Smooth muscle cell (in vitro differentiated cells): Measurements from ENCODE around the gene CD74. TPM values are rescaled to one million over a fixed set of nuclear protein-coding genes. Genes with fewer than 3 reads are reported as not detected.

ENCODE experiments used
- DNase-seq: peaks from one replicate; lab custom pipeline; 2025; ENCODE audit not compliant: unreplicated experiment; lab: John Stamatoyannopoulos, UW
- H2AFZ ChIP-seq: fragments of 200-600 bp; sonication (generic); 2 replicates; pipeline ENCODE4 v1.6.0; 2016; ENCODE audit warnings: antibody characterized with exemption, low read depth, mild to moderate bottlenecking
- H3F3A ChIP-seq: fragments of 200-600 bp; sonication (generic); 2 replicates; pipeline ENCODE4 v1.6.0; 2017; ENCODE audit warnings: antibody characterized with exemption, low read depth
- H3K27ac ChIP-seq: fragments of 200-600 bp; sonication (generic); 2 replicates; pipeline ENCODE4 v1.5.1; 2016; ENCODE audit warnings: low read depth, mild to moderate bottlenecking
- H3K27me3 ChIP-seq: fragments of 200-600 bp; sonication (generic); 2 replicates; pipeline ENCODE4 v1.6.1; 2016; ENCODE audit warnings: low read depth, mild to moderate bottlenecking
- H3K36me3 ChIP-seq: fragments of 200-600 bp; sonication (generic); 2 replicates; pipeline ENCODE4 v1.5.1; 2016; ENCODE audit warnings: low read depth
- H3K4me1 ChIP-seq: fragments of 200-600 bp; sonication (generic); 2 replicates; pipeline ENCODE4 v1.5.1; 2016; ENCODE audit warnings: low read depth
- H3K4me2 ChIP-seq: fragments of 200-600 bp; sonication (generic); 2 replicates; pipeline ENCODE4 v1.6.0; 2016; ENCODE audit warnings: mild to moderate bottlenecking
- H3K4me3 ChIP-seq: fragments of 200-600 bp; sonication (generic); 2 replicates; pipeline ENCODE4 v1.5.1; 2016; ENCODE audit warnings: mild to moderate bottlenecking
- H3K79me2 ChIP-seq: fragments of 200-600 bp; sonication (generic); 2 replicates; pipeline ENCODE4 v1.6.0; 2016; ENCODE audit warnings: low read depth, mild to moderate bottlenecking
- H3K9ac ChIP-seq: fragments of 200-600 bp; sonication (generic); 2 replicates; pipeline ENCODE4 v1.6.0; 2016; ENCODE audit warnings: low read depth
- H3K9me3 ChIP-seq: fragments of 200-600 bp; sonication (generic); replicated peaks from 2 replicates; pipeline ENCODE4 v1.5.1; 2016; ENCODE audit warnings: low read depth
- H4K20me1 ChIP-seq: fragments of 200-600 bp; sonication (generic); 2 replicates; pipeline ENCODE4 v1.6.0; 2016; ENCODE audit warnings: low read depth
- WGBS: methylation state at CpG from one replicate; pipeline ENCODE4 v1.1.7; 2016; ENCODE audit warnings: low lambda C conversion rate; 5-methylcytosine and 5-hydroxymethylcytosine counted together
- polyA plus RNA-seq: library from polyadenylated mRNA; unstranded; fragments of >200 nt; fragmentation: Nextera tagmentation; extraction: Ambion mirVana; gene quantifications from 2 replicates; pipeline ENCODE4 v1.2.1, GENCODE V29; 2016
- total RNA-seq: library from RNA; depleted of rRNA; stranded (reverse); fragments of >200 nt; gene quantifications from 2 replicates; pipeline ENCODE4 v1.2.3, GENCODE V29; 2014
- TF ChIP-seq, protein P1 (sequence below): fragments of 200-600 bp; sonication (generic); IDR thresholded peaks from 2 replicates; pipeline ENCODE4 v1.5.1; 2017; ENCODE audit warnings: borderline replicate concordance, mild to moderate bottlenecking, antibody characterized with exemption; ENCODE audit not compliant: insufficient read depth, poor library complexity, severe bottlenecking

CD74 gene
- total and polyA plus RNA-seq, 2 experiments from 2014 or later: 2.7 to 3.9 TPM

DNA sequence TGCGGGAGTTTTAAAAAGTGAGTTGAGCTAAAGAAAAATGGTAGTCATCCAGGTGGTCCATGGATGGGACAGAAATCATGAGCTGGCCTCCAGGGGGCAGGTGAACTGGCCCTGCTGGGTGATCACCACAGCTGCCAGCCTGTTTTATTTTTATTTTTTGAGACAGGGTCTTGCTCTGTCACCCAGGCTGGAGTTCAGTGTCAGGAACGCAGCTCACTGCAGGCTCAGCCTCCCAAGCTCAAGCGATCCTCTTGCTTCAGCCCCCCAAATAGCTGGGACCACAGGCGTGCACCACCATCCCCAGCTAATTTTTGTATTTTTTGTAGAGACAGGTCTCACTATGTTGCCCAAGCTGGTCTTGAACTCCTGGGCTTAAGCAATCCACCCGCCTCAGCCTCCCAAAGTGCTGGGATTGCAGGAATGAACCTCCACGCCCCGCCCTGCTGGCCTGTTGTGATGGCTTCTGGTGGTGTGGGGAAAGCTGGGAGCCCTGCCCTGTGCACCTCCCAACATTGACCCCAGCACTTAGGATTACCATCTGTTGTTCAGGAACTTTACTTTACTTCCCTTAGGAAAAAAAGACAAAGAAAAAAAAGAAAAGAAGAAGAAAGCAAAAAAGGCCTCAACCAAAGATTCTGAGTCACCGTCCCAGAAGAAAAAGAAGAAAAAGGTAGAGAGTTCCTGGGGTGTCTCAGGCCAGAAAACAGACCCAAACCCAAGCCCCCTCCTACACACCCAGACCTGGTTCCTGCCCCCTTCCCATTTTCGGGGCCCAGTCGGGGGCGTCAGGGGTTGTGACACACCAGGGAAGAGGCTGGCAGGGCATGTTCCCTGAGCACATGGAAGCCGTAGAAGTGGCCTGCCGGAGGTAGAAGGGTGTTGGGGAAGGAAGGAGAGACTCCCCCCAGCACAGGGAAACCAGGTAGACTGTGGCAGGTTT, 14.7 kb downstream of the CD74 start:
- no peak for DNase-seq
- 96% methylated on average over 13 of the region's 13 CpGs for WGBS
- H3K36me3 ChIP-seq: no peaks in the 10 kb centered on the region

DNA sequence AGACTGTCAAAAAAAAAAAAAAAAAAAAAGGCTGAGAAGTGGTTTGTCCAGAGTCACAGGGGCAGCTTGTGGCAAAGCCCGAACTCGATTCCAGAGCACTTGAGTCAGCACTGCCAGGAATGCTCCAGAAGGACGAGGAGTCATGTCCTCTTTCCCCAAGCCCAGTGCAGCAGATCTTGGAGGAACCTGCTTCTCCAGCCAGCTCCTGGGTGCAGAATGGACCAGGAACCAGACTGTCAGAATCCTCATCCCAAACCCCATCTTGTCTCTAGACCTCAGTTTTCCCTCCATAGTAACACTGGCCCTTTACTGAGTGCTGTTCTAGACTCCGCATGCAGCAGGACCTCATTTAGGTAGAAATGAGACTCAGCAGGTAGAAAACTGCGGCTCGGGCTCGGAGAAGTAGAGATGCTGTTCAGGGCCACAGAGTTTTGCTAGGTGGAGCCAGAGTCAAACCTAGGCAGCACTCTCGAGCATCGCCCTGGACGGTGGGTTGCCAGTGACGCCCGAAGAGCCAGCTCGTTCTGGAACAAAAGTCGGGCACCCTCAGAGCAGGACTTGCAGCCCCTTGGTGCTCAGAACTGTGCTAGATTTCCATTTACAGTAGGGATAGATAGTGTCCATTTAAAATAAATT, 15.4 kb downstream of the CD74 start:
- no peaks in the 10 kb centered on the region for H3K36me3 ChIP-seq

More for the DNA sequence above, 14.7 kb downstream of the CD74 start:
- H3K27me3 ChIP-seq: no peaks in the 10 kb centered on the region
- TF ChIP-seq, protein P1, sequence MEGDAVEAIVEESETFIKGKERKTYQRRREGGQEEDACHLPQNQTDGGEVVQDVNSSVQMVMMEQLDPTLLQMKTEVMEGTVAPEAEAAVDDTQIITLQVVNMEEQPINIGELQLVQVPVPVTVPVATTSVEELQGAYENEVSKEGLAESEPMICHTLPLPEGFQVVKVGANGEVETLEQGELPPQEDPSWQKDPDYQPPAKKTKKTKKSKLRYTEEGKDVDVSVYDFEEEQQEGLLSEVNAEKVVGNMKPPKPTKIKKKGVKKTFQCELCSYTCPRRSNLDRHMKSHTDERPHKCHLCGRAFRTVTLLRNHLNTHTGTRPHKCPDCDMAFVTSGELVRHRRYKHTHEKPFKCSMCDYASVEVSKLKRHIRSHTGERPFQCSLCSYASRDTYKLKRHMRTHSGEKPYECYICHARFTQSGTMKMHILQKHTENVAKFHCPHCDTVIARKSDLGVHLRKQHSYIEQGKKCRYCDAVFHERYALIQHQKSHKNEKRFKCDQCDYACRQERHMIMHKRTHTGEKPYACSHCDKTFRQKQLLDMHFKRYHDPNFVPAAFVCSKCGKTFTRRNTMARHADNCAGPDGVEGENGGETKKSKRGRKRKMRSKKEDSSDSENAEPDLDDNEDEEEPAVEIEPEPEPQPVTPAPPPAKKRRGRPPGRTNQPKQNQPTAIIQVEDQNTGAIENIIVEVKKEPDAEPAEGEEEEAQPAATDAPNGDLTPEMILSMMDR: no peak
- no peaks in the 10 kb centered on the region for H3K79me2 ChIP-seq
- no peak overlapping the region for H3K27ac ChIP-seq
- H3K4me3 ChIP-seq: no peak overlapping the region
- no peak overlapping the region for H2AFZ ChIP-seq
- H3K4me2 ChIP-seq: no peak overlapping the region
- H3K9ac ChIP-seq: no peak overlapping the region
- no peaks in the 10 kb centered on the region for H4K20me1 ChIP-seq
- H3F3A ChIP-seq: no peaks in the 10 kb centered on the region
- no peaks in the 10 kb centered on the region for H3K4me1 ChIP-seq
- no peaks in the 10 kb centered on the region for H3K9me3 ChIP-seq

DNA sequence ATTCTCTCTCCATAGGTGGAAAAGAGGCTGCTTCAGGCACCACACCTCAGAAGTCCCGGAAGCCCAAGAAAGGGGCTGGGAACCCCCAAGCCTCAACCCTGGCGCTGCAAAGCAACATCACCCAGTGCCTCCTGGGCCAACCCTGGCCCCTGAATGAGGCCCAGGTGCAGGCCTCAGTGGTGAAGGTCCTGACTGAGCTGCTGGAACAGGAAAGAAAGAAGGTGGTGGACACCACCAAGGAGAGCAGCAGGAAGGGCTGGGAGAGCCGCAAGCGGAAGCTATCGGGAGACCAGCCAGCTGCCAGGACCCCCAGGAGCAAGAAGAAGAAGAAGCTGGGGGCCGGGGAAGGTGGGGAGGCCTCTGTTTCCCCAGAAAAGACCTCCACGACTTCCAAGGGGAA, 16.4 kb downstream of the CD74 start:
- Histone ChIP-seq H3K9me3 (no peaks in the 10 kb centered on the region), H3K4me3 (no peak overlapping the region), H3F3A (no peaks in the 10 kb centered on the region), H4K20me1 (no peaks in the 10 kb centered on the region), H3K27me3 (no peaks in the 10 kb centered on the region), H2AFZ (no peak overlapping the region), H3K4me2 (no peak overlapping the region), H3K9ac (no peak overlapping the region), H3K36me3 (no peaks in the 10 kb centered on the region), H3K4me1 (no peaks in the 10 kb centered on the region), H3K79me2 (no peaks in the 10 kb centered on the region), H3K27ac (no peak overlapping the region)
- 96% methylated on average over 7 of the region's 7 CpGs for WGBS
- TF ChIP-seq, protein P1: no peak
- DNase-seq: no peak

More for the DNA sequence above, 15.4 kb downstream of the CD74 start:
- TF ChIP-seq, protein P1: no peak
- H3K4me3 ChIP-seq: no peak overlapping the region
- 90% methylated on average over 14 of the region's 14 CpGs for whole genome bisulfite sequencing
- H3F3A ChIP-seq: no peaks in the 10 kb centered on the region
- no peaks in the 10 kb centered on the region for H3K9me3 ChIP-seq
- H3K27ac ChIP-seq: no peak overlapping the region
- H3K4me1 ChIP-seq: no peaks in the 10 kb centered on the region
- no peaks in the 10 kb centered on the region for H3K27me3 ChIP-seq
- no peaks in the 10 kb centered on the region for H3K79me2 ChIP-seq
- H4K20me1 ChIP-seq: no peaks in the 10 kb centered on the region
- no peak for DNase-seq
- no peak overlapping the region for H3K9ac ChIP-seq
- no peak overlapping the region for H2AFZ ChIP-seq
- no peak overlapping the region for H3K4me2 ChIP-seq
